Liver (tissue), 9 donors: ENCODE data around the gene TNPO3. TPM values are rescaled to one million over a fixed set of nuclear protein-coding genes. Genes with fewer than 3 reads are reported as not detected.

Source experiments
- DNase-seq: peaks from one replicate; pipeline ENCODE4 v3.0.0-alpha.2; 2017; ENCODE audit warnings: low spot score
- H3K27ac ChIP-seq, 2 donors: one replicate each; pipeline ENCODE4 v1.7.0; 2013; ENCODE audit warnings: inconsistent platforms in 2 of 2, low read length in 2 of 2, control low read depth in 1 of 2, low read depth in 1 of 2, mild to moderate bottlenecking in 1 of 2
- H3K27me3 ChIP-seq, 4 donors: one replicate each; pipeline versions ENCODE4 v1.6.1 to v1.7.0; 2013; ENCODE audit warnings: low read length in 3 of 4, inconsistent platforms in 1 of 4, mild to moderate bottlenecking in 1 of 4, moderate library complexity in 1 of 4; ENCODE audit not compliant: control insufficient read depth in 4 of 4, insufficient read depth in 4 of 4
- H3K36me3 ChIP-seq, 4 donors: one replicate each; pipeline versions ENCODE4 v1.6.1 to v1.7.0; 2013; ENCODE audit warnings: low read length in 3 of 4, mild to moderate bottlenecking in 3 of 4, low read depth in 1 of 4, moderate library complexity in 1 of 4; ENCODE audit not compliant: control insufficient read depth in 4 of 4, insufficient read depth in 3 of 4
- H3K4me1 ChIP-seq, 4 donors: one replicate each; pipeline versions ENCODE4 v1.6.1 to v1.7.0; 2013; ENCODE audit warnings: low read length in 3 of 4, mild to moderate bottlenecking in 3 of 4, moderate library complexity in 1 of 4; ENCODE audit not compliant: control insufficient read depth in 4 of 4, insufficient read depth in 4 of 4
- H3K4me3 ChIP-seq, 3 donors: one replicate each; pipeline versions ENCODE4 v1.6.1 to v1.7.0; 2013; ENCODE audit warnings: low read length in 3 of 3, control low read depth in 1 of 3, low read depth in 1 of 3, mild to moderate bottlenecking in 1 of 3
- H3K9ac ChIP-seq, 2 donors: one replicate each; pipeline ENCODE4 v1.7.0; 2013; ENCODE audit warnings: low read length in 2 of 2, mild to moderate bottlenecking in 2 of 2, moderate library complexity in 2 of 2, control low read depth in 1 of 2, low read depth in 1 of 2
- H3K9me3 ChIP-seq, 4 donors: one replicate each; pipeline versions ENCODE4 v1.6.1 to v1.7.0; 2013; ENCODE audit warnings: low read length in 3 of 4; ENCODE audit not compliant: control insufficient read depth in 4 of 4
- ATF3 ChIP-seq: IDR thresholded peaks from 2 replicates; pipeline ENCODE4 v1.6.1; 2016; ENCODE audit warnings: antibody characterized with exemption
- EGR1 ChIP-seq, 2 donors: IDR thresholded peaks; 2 replicates each; pipeline ENCODE4 v1.6.1; 2016 to 2018; ENCODE audit warnings: antibody characterized with exemption in 2 of 2, low read depth in 2 of 2
- FOXA1 ChIP-seq: IDR thresholded peaks from 2 replicates; pipeline ENCODE4 v1.6.1; 2016; ENCODE audit warnings: antibody characterized with exemption
- FOXA2 ChIP-seq: IDR thresholded peaks from 2 replicates; pipeline ENCODE4 v1.6.1; 2016; ENCODE audit warnings: antibody characterized with exemption
- GABPA ChIP-seq, 2 donors: IDR thresholded peaks in 1 of 2; conservative IDR thresholded peaks in 1 of 2; 2 replicates each; pipeline ENCODE4 v1.6.1; 2016; ENCODE audit warnings: antibody characterized with exemption in 2 of 2, mild to moderate bottlenecking in 1 of 2, moderate library complexity in 1 of 2
- HNF4A ChIP-seq, 2 donors: conservative IDR thresholded peaks; 2 replicates each; pipeline ENCODE4 v1.6.1; 2016; ENCODE audit warnings: antibody characterized with exemption in 2 of 2, mild to moderate bottlenecking in 2 of 2
- HNF4G ChIP-seq: IDR thresholded peaks from 2 replicates; pipeline ENCODE4 v1.6.1; 2016; ENCODE audit warnings: antibody characterized with exemption
- JUND ChIP-seq, 2 donors: IDR thresholded peaks; 2 replicates each; pipeline ENCODE4 v1.6.1; 2016; ENCODE audit warnings: antibody characterized with exemption in 2 of 2
- MAX ChIP-seq: IDR thresholded peaks from 2 replicates; pipeline ENCODE4 v1.6.1; 2016; ENCODE audit warnings: antibody characterized with exemption
- NR2F2 ChIP-seq: IDR thresholded peaks from 2 replicates; pipeline ENCODE4 v1.6.1; 2016; ENCODE audit warnings: antibody characterized with exemption
- RAD21 ChIP-seq, 2 donors: IDR thresholded peaks; 2 replicates each; pipeline ENCODE4 v1.6.1; 2016; ENCODE audit warnings: antibody characterized with exemption in 2 of 2, mild to moderate bottlenecking in 2 of 2
- REST ChIP-seq: IDR thresholded peaks from 2 replicates; pipeline ENCODE4 v1.6.1; 2016; ENCODE audit warnings: antibody characterized with exemption, mild to moderate bottlenecking
- RXRA ChIP-seq, 2 donors: IDR thresholded peaks; 2 replicates each; pipeline ENCODE4 v1.6.1; 2017 to 2018; ENCODE audit warnings: antibody characterized with exemption in 2 of 2, mild to moderate bottlenecking in 1 of 2
- SP1 ChIP-seq: IDR thresholded peaks from 2 replicates; pipeline ENCODE4 v1.6.1; 2018; ENCODE audit warnings: antibody characterized with exemption, mild to moderate bottlenecking
- TAF1 ChIP-seq: conservative IDR thresholded peaks from 2 replicates; pipeline ENCODE4 v1.6.1; 2016; ENCODE audit warnings: antibody characterized with exemption, mild to moderate bottlenecking
- YY1 ChIP-seq: IDR thresholded peaks from 2 replicates; pipeline ENCODE4 v1.6.1; 2016; ENCODE audit warnings: antibody characterized with exemption, mild to moderate bottlenecking
- ZBTB33 ChIP-seq: IDR thresholded peaks from 2 replicates; pipeline ENCODE4 v1.6.1; 2016; ENCODE audit warnings: antibody characterized with exemption
- WGBS: extraction: QIAGEN DNeasy Blood & Tissue Kit; methylation state at CpG from one replicate; pipeline ENCODE4 v1.1.7; 2013; 5-methylcytosine and 5-hydroxymethylcytosine counted together
- polyA plus RNA-seq, 2 donors: library from polyadenylated mRNA; stranded (reverse) in 1 of 2; unstranded in 1 of 2; fragments of 200-250 nt in 1 of 2; fragments of >200 nt in 1 of 2; fragmentation: Nextera tagmentation in 1 of 2; extraction: Ambion mirVana in 1 of 2; gene quantifications; one replicate each; pipeline versions ENCODE4 v1.2.1 to v1.2.3, GENCODE V29; 2013 to 2015
- total RNA-seq, 2 donors: library from RNA; depleted of rRNA; stranded (reverse); fragments of >200 nt; gene quantifications; one replicate each; pipeline ENCODE4 v1.2.3, GENCODE V29; 2014
- TF ChIP-seq, protein P1 (sequence below): fragments of 150-350 bp; IDR thresholded peaks from 2 replicates; pipeline ENCODE4 v1.5.1; 2017; ENCODE audit warnings: improper control_type of control experiment, low read depth, low read length; ENCODE audit not compliant: missing input control
- donor health status: healthy.
- donor health status: healthy.
- donor health status: healthy.
- donor health status: healthy.
- donor health status: healthy.

TNPO3 gene
- total and polyA plus RNA-seq, 4 donors: 9.2 to 38.9 (median 20.0) TPM

DNA sequence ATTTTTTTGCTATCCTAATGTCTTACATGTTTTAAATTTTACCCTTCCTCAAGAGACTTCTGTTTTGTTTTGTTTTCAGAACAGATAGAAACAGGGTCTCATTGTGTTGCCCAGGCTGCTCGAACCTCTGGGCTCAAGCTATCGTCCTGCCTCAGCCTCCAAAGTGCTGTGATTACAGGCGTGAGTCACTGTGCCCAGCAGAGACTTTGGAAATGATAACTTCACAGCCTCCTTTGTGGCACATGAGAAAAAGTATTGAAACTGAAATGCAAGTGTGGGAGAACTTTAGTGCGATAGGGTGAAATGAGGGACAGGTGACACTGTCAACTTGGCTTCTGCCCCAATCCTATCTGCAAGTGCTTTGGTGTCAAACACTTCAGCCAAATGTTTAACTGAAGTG is 95.6 kb downstream of the TNPO3 start:
- no peaks in the 10 kb centered on the region for H3K27me3 ChIP-seq
- H3K4me3 ChIP-seq: no peak overlapping the region
- H3K9ac ChIP-seq: no peak overlapping the region
- no peaks in the 10 kb centered on the region for H3K9me3 ChIP-seq
- TF ChIP-seq MAX: no peak
- no peak for DNase-seq
- H3K4me1 ChIP-seq: no peaks in the 10 kb centered on the region
- no peak overlapping the region for H3K27ac ChIP-seq
- H3K36me3 ChIP-seq: peaks cover 10 to 48% (median 38%) of the 10 kb centered on the region in 4 donors
- 96% methylated on average over 4 of the region's 4 CpGs for WGBS

GRCh38 chr7:128955981-128956380 is 98.9 kb downstream of the TNPO3 start:
- Histone ChIP-seq H3K9me3 (no peaks in the 10 kb centered on the region), H3K36me3 (peaks cover 10 to 65% (median 47%) of the 10 kb centered on the region in 4 donors), H3K4me3 (no peak overlapping the region), H3K9ac (no peak overlapping the region), H3K27ac (no peak overlapping the region), H3K27me3 (no peaks in the 10 kb centered on the region), H3K4me1 (no peaks in the 10 kb centered on the region)
- TF ChIP-seq EGR1 (IDR thresholded peaks at IDR 0.05; ENCODE audit: low read depth in 2 of 2) (no peak), GABPA (IDR thresholded peaks at IDR 0.05 in 1 of 2, conservative IDR thresholded peaks at IDR 0.05 in 1 of 2) (no peak), RXRA (IDR thresholded peaks at IDR 0.05) (no peak), REST (no peak), SP1 (no peak), YY1 (no peak), NR2F2 (no peak), JUND (IDR thresholded peaks at IDR 0.05) (no peak), ZBTB33 (no peak), TAF1 (no peak), RAD21 (IDR thresholded peaks at IDR 0.05) (no peak), FOXA2 (no peak), FOXA1 (no peak), HNF4G (no peak), HNF4A (conservative IDR thresholded peaks at IDR 0.05) (no peak), ATF3 (no peak), MAX (no peak)
- TF ChIP-seq, protein P1, sequence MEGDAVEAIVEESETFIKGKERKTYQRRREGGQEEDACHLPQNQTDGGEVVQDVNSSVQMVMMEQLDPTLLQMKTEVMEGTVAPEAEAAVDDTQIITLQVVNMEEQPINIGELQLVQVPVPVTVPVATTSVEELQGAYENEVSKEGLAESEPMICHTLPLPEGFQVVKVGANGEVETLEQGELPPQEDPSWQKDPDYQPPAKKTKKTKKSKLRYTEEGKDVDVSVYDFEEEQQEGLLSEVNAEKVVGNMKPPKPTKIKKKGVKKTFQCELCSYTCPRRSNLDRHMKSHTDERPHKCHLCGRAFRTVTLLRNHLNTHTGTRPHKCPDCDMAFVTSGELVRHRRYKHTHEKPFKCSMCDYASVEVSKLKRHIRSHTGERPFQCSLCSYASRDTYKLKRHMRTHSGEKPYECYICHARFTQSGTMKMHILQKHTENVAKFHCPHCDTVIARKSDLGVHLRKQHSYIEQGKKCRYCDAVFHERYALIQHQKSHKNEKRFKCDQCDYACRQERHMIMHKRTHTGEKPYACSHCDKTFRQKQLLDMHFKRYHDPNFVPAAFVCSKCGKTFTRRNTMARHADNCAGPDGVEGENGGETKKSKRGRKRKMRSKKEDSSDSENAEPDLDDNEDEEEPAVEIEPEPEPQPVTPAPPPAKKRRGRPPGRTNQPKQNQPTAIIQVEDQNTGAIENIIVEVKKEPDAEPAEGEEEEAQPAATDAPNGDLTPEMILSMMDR: no peak
- DNase-seq: no peak
